Effector memory CD8-positive, alpha-beta T cell (primary cell): ENCODE measurements around the gene ACVR1B.
A peak's percentile ranks its signal among the peaks of the same experiment; 100 is the strongest.

Experiments
- ATAC-seq: fragments of 150-1000 bp; cut with Tn5 transposase; replicated peaks from 2 replicates; pipeline ENCODE4 v1.10.0; 2021; ENCODE audit warnings: mild to moderate bottlenecking, moderate library complexity
- DNase-seq, 3 experiments: peaks; one replicate each; pipeline ENCODE4 v3.0.0; 2021
- H3K27ac Mint-ChIP-seq, 2 donors: one replicate each; pipeline ENCODE4 v1.8.0; 2022; ENCODE audit warnings: mild to moderate bottlenecking in 2 of 2, mixed read lengths in 2 of 2, moderate library complexity in 2 of 2
- H3K27me3 Mint-ChIP-seq, 2 donors: one replicate each; pipeline ENCODE4 v1.8.0; 2022; ENCODE audit warnings: mixed read lengths in 2 of 2
- H3K36me3 Mint-ChIP-seq: one replicate; pipeline ENCODE4 v1.8.0; 2022; ENCODE audit warnings: mild to moderate bottlenecking, moderate library complexity, mixed read lengths; ENCODE audit not compliant: insufficient read depth
- H3K4me1 Mint-ChIP-seq, 2 donors: one replicate each; pipeline ENCODE4 v1.8.0; 2022; ENCODE audit warnings: low read depth in 2 of 2, mixed read lengths in 2 of 2
- H3K4me3 Mint-ChIP-seq, 2 donors: one replicate each; pipeline ENCODE4 v1.8.0; 2022; ENCODE audit warnings: mild to moderate bottlenecking in 2 of 2, mixed read lengths in 2 of 2, moderate library complexity in 2 of 2
- H3K9me3 Mint-ChIP-seq, 2 donors: one replicate each; pipeline ENCODE4 v1.8.0; 2022; ENCODE audit warnings: mixed read lengths in 2 of 2

Gene ACVR1B

GRCh38 chr12:51923506-51924365 lies 27.8 kb upstream of the ACVR1B start:
- H3K27ac Mint-ChIP-seq, result no peak overlapping the region
- no peaks in the 10 kb centered on the region for H3K9me3 Mint-ChIP-seq
- peak overlapping the region; percentile 29 to 35 for H3K4me3 Mint-ChIP-seq
- DNase-seq (peak; percentile 45 to 48 (median 46)), ATAC-seq (peak; percentile 87)
- H3K36me3 Mint-ChIP-seq, result no peaks in the 10 kb centered on the region
- H3K4me1 Mint-ChIP-seq, result peaks cover 4 to 5% of the 10 kb centered on the region in 2 donors
- H3K27me3 Mint-ChIP-seq, result peaks cover 0 to 24% of the 10 kb centered on the region in 2 donors

GRCh38 chr12:51924551-51925319 lies 26.8 kb upstream of the ACVR1B start:
- H3K27ac Mint-ChIP-seq, result no peak overlapping the region
- H3K4me3 Mint-ChIP-seq, result no peak overlapping the region
- no peak for DNase-seq
- H3K9me3 Mint-ChIP-seq, result no peaks in the 10 kb centered on the region
- H3K4me1 Mint-ChIP-seq, result peaks cover 4 to 5% of the 10 kb centered on the region in 2 donors
- H3K27me3 Mint-ChIP-seq, result peaks cover 0 to 24% of the 10 kb centered on the region in 2 donors
- ATAC-seq, result no peak
- H3K36me3 Mint-ChIP-seq, result no peaks in the 10 kb centered on the region

- no peak for DNase-seq
- peaks cover 0 to 24% of the 10 kb centered on the region in 2 donors for H3K27me3 Mint-ChIP-seq
- no peak overlapping the region for H3K4me3 Mint-ChIP-seq
- no peaks in the 10 kb centered on the region for H3K36me3 Mint-ChIP-seq
- no peaks in the 10 kb centered on the region for H3K9me3 Mint-ChIP-seq
- no peak for ATAC-seq
- H3K27ac Mint-ChIP-seq, result no peak overlapping the region
- H3K4me1 Mint-ChIP-seq, result peaks cover 4 to 5% of the 10 kb centered on the region in 2 donors
Measured at GRCh38 chr12:51925346-51926063, 26.0 kb upstream of the ACVR1B start.

- no peaks in the 10 kb centered on the region for H3K36me3 Mint-ChIP-seq
- H3K4me3 Mint-ChIP-seq, result no peak overlapping the region
- DNase-seq, result no peak
- no peak for ATAC-seq
- peaks cover 0 to 24% of the 10 kb centered on the region in 2 donors for H3K27me3 Mint-ChIP-seq
- peak overlapping the region in 1 of 2 donors; percentile 54 for H3K27ac Mint-ChIP-seq
- H3K4me1 Mint-ChIP-seq, result peaks cover 4 to 5% of the 10 kb centered on the region in 2 donors
- no peaks in the 10 kb centered on the region for H3K9me3 Mint-ChIP-seq
Measured at GRCh38 chr12:51926064-51926632, 25.4 kb upstream of the ACVR1B start.

GRCh38 chr12:51926718-51927117 lies 24.8 kb upstream of the ACVR1B start:
- Mint-ChIP-seq H3K4me1 (peaks cover 4 to 5% of the 10 kb centered on the region in 2 donors), H3K36me3 (no peaks in the 10 kb centered on the region), H3K27me3 (peaks cover 0 to 24% of the 10 kb centered on the region in 2 donors), H3K4me3 (no peak overlapping the region), H3K27ac (no peak overlapping the region), H3K9me3 (no peaks in the 10 kb centered on the region)
- DNase-seq (peak; percentile 35 to 39 (median 36)), ATAC-seq (peak; percentile 37)

GRCh38 chr12:51932218-51933076 lies 19.1 kb upstream of the ACVR1B start:
- peaks cover 7 to 10% of the 10 kb centered on the region in 2 donors for H3K27me3 Mint-ChIP-seq
- H3K4me1 Mint-ChIP-seq, result no peaks in the 10 kb centered on the region

GRCh38 chr12:51934080-51934479 lies 17.4 kb upstream of the ACVR1B start:
- Mint-ChIP-seq H3K27me3 (peaks cover 7 to 10% of the 10 kb centered on the region in 2 donors), H3K4me3 (no peak overlapping the region), H3K9me3 (no peaks in the 10 kb centered on the region), H3K4me1 (no peaks in the 10 kb centered on the region), H3K36me3 (no peaks in the 10 kb centered on the region), H3K27ac (no peak overlapping the region)
- DNase-seq (no peak), ATAC-seq (no peak)

More at GRCh38 chr12:51932218-51933076, 19.1 kb upstream of the ACVR1B start:
- Mint-ChIP-seq H3K9me3 (no peaks in the 10 kb centered on the region), H3K27ac (no peak overlapping the region), H3K4me3 (no peak overlapping the region), H3K36me3 (no peaks in the 10 kb centered on the region)
- ATAC-seq (no peak), DNase-seq (no peak)

GRCh38 chr12:51937926-51938325 lies 13.6 kb upstream of the ACVR1B start:
- no peaks in the 10 kb centered on the region for H3K9me3 Mint-ChIP-seq
- peaks cover 27 to 46% of the 10 kb centered on the region in 2 donors for H3K27me3 Mint-ChIP-seq
- H3K4me1 Mint-ChIP-seq, result peaks cover 0 to 3% of the 10 kb centered on the region in 2 donors
- no peak overlapping the region for H3K27ac Mint-ChIP-seq
- H3K36me3 Mint-ChIP-seq, result peaks cover 2% of the 10 kb centered on the region
- no peak for DNase-seq
- no peak overlapping the region for H3K4me3 Mint-ChIP-seq
- ATAC-seq, result no peak

- peaks cover 2% of the 10 kb centered on the region for H3K36me3 Mint-ChIP-seq
- H3K9me3 Mint-ChIP-seq, result no peaks in the 10 kb centered on the region
- peaks cover 27 to 54% of the 10 kb centered on the region in 2 donors for H3K27me3 Mint-ChIP-seq
- H3K27ac Mint-ChIP-seq, result no peak overlapping the region
- DNase-seq, result no peak
- peaks cover 0 to 3% of the 10 kb centered on the region in 2 donors for H3K4me1 Mint-ChIP-seq
- no peak overlapping the region for H3K4me3 Mint-ChIP-seq
- ATAC-seq, result no peak
Measured at GRCh38 chr12:51938726-51939125, 12.8 kb upstream of the ACVR1B start.

- ATAC-seq (no peak), DNase-seq (no peak)
- H3K4me3 Mint-ChIP-seq, result no peak overlapping the region
- peaks cover 2% of the 10 kb centered on the region for H3K36me3 Mint-ChIP-seq
- peaks cover 4 to 14% of the 10 kb centered on the region in 2 donors for H3K9me3 Mint-ChIP-seq
- H3K27me3 Mint-ChIP-seq, result peaks cover 28 to 53% of the 10 kb centered on the region in 2 donors
- peaks cover 0 to 3% of the 10 kb centered on the region in 2 donors for H3K4me1 Mint-ChIP-seq
- peak overlapping the region in 1 of 2 donors; percentile 6 for H3K27ac Mint-ChIP-seq
Measured at GRCh38 chr12:51941011-51941581, 10.4 kb upstream of the ACVR1B start.

GRCh38 chr12:51941604-51942003 lies 9.9 kb upstream of the ACVR1B start:
- ATAC-seq, result no peak
- DNase-seq, result no peak
- Mint-ChIP-seq H3K9me3 (peaks cover 4 to 14% of the 10 kb centered on the region in 2 donors), H3K4me1 (peaks cover 0 to 3% of the 10 kb centered on the region in 2 donors), H3K4me3 (no peak overlapping the region), H3K36me3 (peaks cover 2% of the 10 kb centered on the region), H3K27me3 (peaks cover 28 to 53% of the 10 kb centered on the region in 2 donors), H3K27ac (peak overlapping the region in 1 of 2 donors; percentile 6)

- Mint-ChIP-seq H3K27ac (peak overlapping the region in 1 of 2 donors; percentile 6), H3K4me1 (peaks cover 0 to 3% of the 10 kb centered on the region in 2 donors), H3K9me3 (peaks cover 4 to 14% of the 10 kb centered on the region in 2 donors), H3K27me3 (peaks cover 28 to 56% of the 10 kb centered on the region in 2 donors), H3K4me3 (no peak overlapping the region), H3K36me3 (peaks cover 2% of the 10 kb centered on the region)
- no peak for DNase-seq
- ATAC-seq, result no peak
Measured at GRCh38 chr12:51942056-51942455, 9.4 kb upstream of the ACVR1B start.
